Measurements from ENCODE around the gene EDN2. TPM values are rescaled to one million over a fixed set of nuclear protein-coding genes. Genes with fewer than 3 reads are reported as not detected.

The EDN2 gene
- total and polyA plus RNA-seq, 4 donors, result 0.17 to 0.66 TPM; not detected in 2

DNA sequence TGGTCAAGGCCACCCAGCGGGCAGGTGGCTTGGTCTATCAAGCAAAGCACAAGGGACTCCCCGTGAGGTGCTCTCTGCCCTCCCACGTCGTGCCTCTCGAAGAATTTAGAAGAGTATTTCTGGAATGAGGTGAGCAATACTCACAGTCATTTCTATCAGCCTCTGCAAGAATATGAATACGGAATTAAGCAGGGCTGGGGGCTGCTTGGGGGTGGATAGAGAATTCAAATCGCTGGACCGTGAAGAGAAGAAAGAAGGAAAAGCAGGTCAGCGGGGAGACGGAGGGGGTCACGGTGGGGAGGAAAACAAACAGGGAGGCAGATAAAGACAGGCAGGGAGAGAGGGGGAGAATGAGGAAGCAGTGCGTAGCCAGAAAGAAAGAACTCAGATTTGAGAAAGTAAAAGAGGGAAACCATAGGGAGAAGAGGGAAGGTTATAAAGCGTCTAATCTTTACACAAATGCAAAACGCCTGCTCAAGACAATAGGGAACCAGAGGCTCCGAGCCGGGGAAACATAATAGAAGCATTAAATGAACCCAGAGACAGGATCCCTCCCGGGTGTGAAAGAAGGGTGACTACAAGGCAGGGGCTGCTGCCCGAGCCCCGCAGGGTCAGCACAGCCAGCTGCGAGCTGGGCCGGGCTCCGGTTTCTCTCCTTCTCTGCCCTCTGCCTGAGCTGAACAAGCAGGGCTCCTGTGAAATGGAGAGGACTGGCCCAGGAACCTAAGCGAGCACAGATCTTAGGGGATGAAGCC lies 2.1 kb upstream of the EDN2 start:
- peaks cover 7% of the 10 kb centered on the region for H3K27me3 ChIP-seq (ENCODE audit: control insufficient read depth, insufficient read depth, low read length)
- peak overlapping the region; percentile 57 for H3K27ac ChIP-seq (ENCODE audit: low read depth, low read length)
- no peaks in the 10 kb centered on the region for H3K36me3 ChIP-seq (ENCODE audit: control insufficient read depth, insufficient read depth, low read length)
- H3K4me1 ChIP-seq (ENCODE audit: control insufficient read depth, insufficient read depth, low read length), result peaks cover 63% of the 10 kb centered on the region
- WGBS (ENCODE audit: insufficient coverage), result 17% methylated on average over 17 of the region's 23 CpGs
- no peaks in the 10 kb centered on the region for H3K9me3 ChIP-seq (ENCODE audit: control insufficient read depth, insufficient read depth, low read length)
- DNase-seq (ENCODE audit: low read depth in 4 of 6, low spot score in 6 of 6), result peak in 1 of 6 donors; percentile 50
- H3K4me3 ChIP-seq (ENCODE audit: low read depth, low read length), result no peak overlapping the region

DNA sequence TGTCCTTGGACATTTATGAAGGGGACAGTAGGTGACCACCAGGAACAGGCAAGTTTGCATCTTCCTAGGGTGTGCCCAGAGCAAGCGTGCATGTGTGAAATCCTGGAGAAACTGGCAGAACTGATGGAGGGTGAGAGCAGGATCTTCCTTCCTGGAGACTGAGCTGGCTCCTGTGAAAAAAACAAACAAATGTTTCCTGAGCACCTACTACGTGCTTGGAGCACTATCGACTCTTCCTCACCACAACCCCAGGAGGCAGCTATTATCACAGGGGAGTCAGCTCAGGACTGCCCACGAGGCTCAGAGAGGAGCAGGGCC lies 1.5 kb upstream of the EDN2 start:
- H3K27ac ChIP-seq (ENCODE audit: low read depth, low read length), result no peak overlapping the region
- peaks cover 7% of the 10 kb centered on the region for H3K27me3 ChIP-seq (ENCODE audit: control insufficient read depth, insufficient read depth, low read length)
- no peaks in the 10 kb centered on the region for H3K9me3 ChIP-seq (ENCODE audit: control insufficient read depth, insufficient read depth, low read length)
- peaks cover 63% of the 10 kb centered on the region for H3K4me1 ChIP-seq (ENCODE audit: control insufficient read depth, insufficient read depth, low read length)
- H3K4me3 ChIP-seq (ENCODE audit: low read depth, low read length), result no peak overlapping the region
- 70% methylated on average over 4 of the region's 4 CpGs for WGBS (ENCODE audit: insufficient coverage)
- no peak for DNase-seq (ENCODE audit: low read depth in 4 of 6, low spot score in 6 of 6)
- H3K36me3 ChIP-seq (ENCODE audit: control insufficient read depth, insufficient read depth, low read length), result no peaks in the 10 kb centered on the region

DNA sequence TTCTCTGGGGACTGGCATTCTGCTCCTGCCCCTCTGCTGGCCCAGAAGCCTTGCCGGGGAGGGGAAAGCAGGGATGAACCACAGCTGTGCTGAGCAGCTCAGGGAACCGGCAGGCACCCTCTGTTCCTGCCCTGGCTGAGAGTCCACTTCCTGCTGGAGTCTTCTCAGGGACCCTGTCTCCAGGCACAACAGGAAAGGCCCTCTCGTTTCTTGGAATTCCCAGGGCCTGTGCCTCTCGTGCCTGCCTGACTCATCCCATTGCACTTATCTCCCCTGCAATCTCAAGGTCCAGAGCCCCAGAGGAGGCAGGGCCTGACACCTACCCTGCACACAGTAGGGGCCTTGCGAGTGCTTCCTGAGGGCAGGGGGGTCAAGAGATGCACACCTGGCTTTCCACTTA lies 1.1 kb upstream of the EDN2 start:
- Histone ChIP-seq H3K27ac (ENCODE audit: low read depth, low read length) (no peak overlapping the region), H3K4me3 (ENCODE audit: low read depth, low read length) (no peak overlapping the region), H3K4me1 (ENCODE audit: control insufficient read depth, insufficient read depth, low read length) (peaks cover 63% of the 10 kb centered on the region), H3K36me3 (ENCODE audit: control insufficient read depth, insufficient read depth, low read length) (no peaks in the 10 kb centered on the region), H3K9me3 (ENCODE audit: control insufficient read depth, insufficient read depth, low read length) (no peaks in the 10 kb centered on the region), H3K27me3 (ENCODE audit: control insufficient read depth, insufficient read depth, low read length) (peaks cover 7% of the 10 kb centered on the region)
- no peak for DNase-seq (ENCODE audit: low read depth in 4 of 6, low spot score in 6 of 6)
- WGBS (ENCODE audit: insufficient coverage), result 41% methylated on average over 4 of the region's 5 CpGs

DNA sequence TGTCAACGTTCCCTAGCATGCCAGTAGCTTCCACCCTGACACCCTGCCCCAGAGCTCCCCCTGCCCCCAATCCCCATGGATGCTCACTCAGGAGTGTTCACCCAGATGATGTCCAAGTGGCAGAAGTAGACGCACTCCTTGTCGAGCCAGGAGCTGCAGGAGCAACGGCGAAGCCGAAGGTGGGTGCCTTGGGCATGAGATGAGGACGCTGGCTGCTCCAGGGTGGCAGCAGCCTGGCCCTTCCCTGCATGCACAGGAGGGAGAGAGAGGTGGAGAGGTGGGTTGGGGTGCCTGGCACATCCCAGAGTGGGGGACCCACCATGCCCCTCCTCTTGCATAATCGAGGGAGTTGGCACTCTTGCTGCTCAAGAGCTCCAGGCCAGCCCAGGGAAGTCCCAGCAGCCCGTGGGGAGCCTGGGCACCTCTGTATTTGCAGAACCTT lies 502 bp downstream of the EDN2 start:
- no peaks in the 10 kb centered on the region for H3K36me3 ChIP-seq (ENCODE audit: control insufficient read depth, insufficient read depth, low read length)
- H3K4me3 ChIP-seq (ENCODE audit: low read depth, low read length), result no peak overlapping the region
- no peaks in the 10 kb centered on the region for H3K9me3 ChIP-seq (ENCODE audit: control insufficient read depth, insufficient read depth, low read length)
- peaks cover 7% of the 10 kb centered on the region for H3K27me3 ChIP-seq (ENCODE audit: control insufficient read depth, insufficient read depth, low read length)
- H3K27ac ChIP-seq (ENCODE audit: low read depth, low read length), result no peak overlapping the region
- 70% methylated on average over 9 of the region's 9 CpGs for WGBS (ENCODE audit: insufficient coverage)
- peaks cover 71% of the 10 kb centered on the region for H3K4me1 ChIP-seq (ENCODE audit: control insufficient read depth, insufficient read depth, low read length)
- DNase-seq (ENCODE audit: low read depth in 4 of 6, low spot score in 6 of 6), result no peak

DNA sequence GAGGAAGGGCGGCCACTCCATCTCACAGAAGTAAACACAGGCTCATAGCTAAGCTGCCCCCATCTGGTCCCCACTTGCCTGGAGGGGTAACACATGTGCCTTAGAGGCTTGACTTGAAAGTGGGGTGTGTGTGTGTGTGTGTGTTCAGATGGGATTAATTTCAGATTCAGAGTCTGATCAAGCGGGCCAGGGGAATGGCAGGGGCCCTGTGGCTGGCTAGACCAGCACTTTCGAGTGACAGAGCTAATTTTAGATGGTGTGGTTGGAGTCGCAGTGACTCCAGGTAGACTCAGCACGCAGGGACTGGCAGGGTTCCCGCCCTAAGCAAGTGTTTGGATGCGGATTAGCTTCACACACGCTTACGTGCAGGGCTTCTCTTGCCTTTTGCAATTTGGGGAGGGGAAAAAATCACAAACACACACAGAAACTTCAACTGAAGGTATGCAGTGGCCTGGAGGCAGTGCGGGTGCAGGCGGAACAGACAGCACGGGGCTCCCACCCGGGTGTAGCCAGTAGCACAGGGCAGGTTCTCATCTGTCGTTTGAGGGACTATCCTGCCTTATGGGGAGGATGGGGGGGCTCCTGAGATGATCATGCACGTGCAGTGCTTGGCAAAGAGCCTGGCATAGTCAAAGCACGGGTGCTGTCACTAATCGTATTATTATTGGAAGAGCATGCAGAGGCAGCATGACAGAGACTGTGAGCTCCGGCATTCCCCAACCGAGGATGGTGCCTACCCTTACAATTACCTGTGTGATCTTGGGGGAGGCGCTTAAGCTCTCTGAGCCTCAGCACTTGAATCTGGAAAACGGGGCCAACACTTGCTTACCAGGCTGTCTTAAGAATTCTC lies 1.3 kb downstream of the EDN2 start:
- Histone ChIP-seq H3K9me3 (ENCODE audit: control insufficient read depth, insufficient read depth, low read length) (no peaks in the 10 kb centered on the region), H3K4me3 (ENCODE audit: low read depth, low read length) (no peak overlapping the region), H3K27me3 (ENCODE audit: control insufficient read depth, insufficient read depth, low read length) (peaks cover 7% of the 10 kb centered on the region), H3K27ac (ENCODE audit: low read depth, low read length) (no peak overlapping the region), H3K36me3 (ENCODE audit: control insufficient read depth, insufficient read depth, low read length) (no peaks in the 10 kb centered on the region), H3K4me1 (ENCODE audit: control insufficient read depth, insufficient read depth, low read length) (peaks cover 73% of the 10 kb centered on the region)
- DNase-seq (ENCODE audit: low read depth in 4 of 6, low spot score in 6 of 6), result peak in 2 of 6 donors; percentile 35 to 76
- WGBS (ENCODE audit: insufficient coverage), result 59% methylated on average over 15 of the region's 21 CpGs

DNA sequence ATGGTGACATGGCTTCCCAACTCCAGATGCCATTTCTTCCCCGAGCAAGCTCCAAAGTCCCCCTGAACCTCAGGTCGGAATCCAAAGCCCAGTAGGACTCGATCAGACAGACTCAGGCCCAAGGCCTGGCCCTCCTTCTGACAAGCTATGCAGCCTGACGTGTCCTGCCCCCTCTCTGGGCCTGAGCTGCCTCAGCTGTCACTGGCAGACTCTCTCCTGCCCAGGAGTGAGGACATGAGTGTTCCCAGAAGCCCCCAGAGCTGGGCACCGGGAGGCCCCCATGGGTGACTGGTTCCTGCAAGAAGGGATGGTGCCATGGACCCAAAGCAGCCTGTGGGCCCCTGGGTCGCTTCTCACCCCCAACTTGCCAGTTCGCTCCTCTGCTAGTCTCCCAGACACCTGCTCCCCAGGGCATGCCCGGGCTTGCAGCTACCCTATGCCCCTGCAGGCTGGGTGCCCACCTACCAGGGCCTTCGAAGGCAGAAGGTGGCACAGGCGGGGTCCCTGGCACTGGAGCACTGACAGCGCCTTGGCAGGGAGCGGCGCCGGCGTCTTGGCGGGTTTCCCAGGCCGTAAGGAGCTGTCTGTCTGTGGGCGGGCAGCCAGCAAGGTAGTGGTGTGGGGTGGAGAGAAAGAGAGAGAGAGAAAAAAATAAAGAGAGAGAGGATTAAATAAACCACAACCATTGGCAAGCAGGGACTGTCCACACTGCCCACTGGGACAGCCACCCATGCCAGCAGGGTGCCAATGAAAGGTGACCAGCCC lies 2.3 kb downstream of the EDN2 start:
- DNase-seq (ENCODE audit: low read depth in 4 of 6, low spot score in 6 of 6), result peak in 2 of 6 donors; percentile 82 to 91
- Histone ChIP-seq H3K4me3 (ENCODE audit: low read depth, low read length) (no peak overlapping the region), H3K4me1 (ENCODE audit: control insufficient read depth, insufficient read depth, low read length) (peaks cover 70% of the 10 kb centered on the region), H3K36me3 (ENCODE audit: control insufficient read depth, insufficient read depth, low read length) (no peaks in the 10 kb centered on the region), H3K27me3 (ENCODE audit: control insufficient read depth, insufficient read depth, low read length) (peaks cover 7% of the 10 kb centered on the region), H3K9me3 (ENCODE audit: control insufficient read depth, insufficient read depth, low read length) (no peaks in the 10 kb centered on the region), H3K27ac (ENCODE audit: low read depth, low read length) (no peak overlapping the region)
- WGBS (ENCODE audit: insufficient coverage), result 60% methylated on average over 15 of the region's 18 CpGs

DNA sequence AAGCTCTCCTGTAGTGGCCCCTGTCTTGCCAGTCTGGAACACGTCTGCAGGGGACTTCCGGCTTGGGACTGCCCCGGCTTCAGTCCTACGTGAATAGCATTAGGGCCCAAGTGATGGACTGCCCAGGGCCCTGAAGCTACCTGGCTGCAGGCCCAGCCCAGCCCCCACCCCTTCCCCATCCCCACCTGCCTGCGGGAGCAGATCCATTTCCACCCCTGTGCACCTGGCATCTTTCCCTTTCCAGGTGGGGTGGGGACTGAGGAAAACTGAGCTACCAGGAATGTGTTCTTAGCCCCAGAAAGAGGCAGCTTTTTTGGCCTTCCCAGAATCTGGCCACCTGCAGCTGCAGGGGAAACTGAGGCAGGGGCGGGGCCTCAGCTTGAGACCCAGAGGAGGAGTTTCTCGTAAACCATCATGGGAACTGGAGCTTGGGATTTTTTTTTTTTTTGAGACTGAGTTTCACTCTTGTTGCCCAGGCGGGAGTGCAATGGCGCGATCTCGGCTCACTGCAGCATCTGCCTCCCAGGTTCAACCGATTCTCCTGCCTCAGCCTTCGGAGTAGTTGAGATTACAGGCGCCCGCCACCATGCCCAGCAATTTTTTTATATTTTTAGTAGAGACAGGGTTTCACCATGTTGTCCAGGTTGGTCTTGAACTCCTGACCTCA lies 3.2 kb downstream of the EDN2 start:
- no peak for DNase-seq (ENCODE audit: low read depth in 4 of 6, low spot score in 6 of 6)
- H3K4me1 ChIP-seq (ENCODE audit: control insufficient read depth, insufficient read depth, low read length), result peaks cover 70% of the 10 kb centered on the region
- WGBS (ENCODE audit: insufficient coverage), result 95% methylated on average over 13 of the region's 15 CpGs
- no peaks in the 10 kb centered on the region for H3K36me3 ChIP-seq (ENCODE audit: control insufficient read depth, insufficient read depth, low read length)
- H3K4me3 ChIP-seq (ENCODE audit: low read depth, low read length), result no peak overlapping the region
- no peaks in the 10 kb centered on the region for H3K9me3 ChIP-seq (ENCODE audit: control insufficient read depth, insufficient read depth, low read length)
- no peak overlapping the region for H3K27ac ChIP-seq (ENCODE audit: low read depth, low read length)
- peaks cover 3% of the 10 kb centered on the region for H3K27me3 ChIP-seq (ENCODE audit: control insufficient read depth, insufficient read depth, low read length)

DNA sequence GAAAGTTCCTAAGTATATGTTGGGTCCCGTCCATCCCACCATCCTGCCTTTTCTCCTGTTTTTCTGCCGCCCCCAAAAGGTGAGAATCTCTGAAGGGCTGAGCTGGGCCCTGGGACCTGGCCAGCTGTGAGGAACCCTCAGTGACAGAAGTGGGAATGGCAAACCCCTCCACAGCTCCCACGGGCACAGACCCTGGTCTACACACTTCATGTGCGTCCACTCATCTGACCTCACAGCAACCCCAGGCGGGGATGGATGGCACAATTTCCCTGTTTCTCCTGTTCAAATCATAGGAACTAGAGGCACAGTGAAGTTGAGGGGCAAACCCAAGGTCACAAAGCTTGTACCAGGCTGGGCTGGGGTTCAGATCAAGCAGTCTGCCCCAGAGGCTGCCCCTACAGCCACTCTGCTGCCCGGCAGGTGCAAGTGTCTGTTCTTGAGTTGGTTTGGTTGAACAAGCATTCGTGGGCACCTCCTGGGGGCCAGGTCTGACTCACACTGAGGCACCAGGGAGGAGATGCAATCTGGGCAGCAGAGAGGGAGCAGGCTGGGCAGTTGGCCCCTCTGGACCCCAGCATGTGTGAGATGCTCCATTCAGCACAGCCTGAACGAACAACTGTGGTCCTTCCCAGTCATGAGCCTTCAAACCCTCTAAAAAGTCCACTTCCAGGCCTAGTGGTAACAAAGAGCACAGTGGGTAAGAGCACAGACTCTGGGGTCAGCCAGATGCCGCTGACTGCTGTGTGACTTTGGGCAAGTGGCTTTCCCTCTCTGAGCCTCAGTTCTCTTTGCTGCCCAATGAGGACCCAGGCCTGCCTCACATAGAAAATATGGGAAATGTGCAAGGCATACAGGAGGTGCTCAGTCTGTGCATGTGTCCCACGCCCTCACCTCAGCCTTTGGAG lies 4.0 kb downstream of the EDN2 start:
- no peak for DNase-seq (ENCODE audit: low read depth in 4 of 6, low spot score in 6 of 6)
- H3K4me1 ChIP-seq (ENCODE audit: control insufficient read depth, insufficient read depth, low read length), result peaks cover 70% of the 10 kb centered on the region

More for the DNA sequence above, 4.0 kb downstream of the EDN2 start:
- Histone ChIP-seq H3K9me3 (ENCODE audit: control insufficient read depth, insufficient read depth, low read length) (no peaks in the 10 kb centered on the region), H3K36me3 (ENCODE audit: control insufficient read depth, insufficient read depth, low read length) (no peaks in the 10 kb centered on the region), H3K27me3 (ENCODE audit: control insufficient read depth, insufficient read depth, low read length) (peaks cover 2% of the 10 kb centered on the region), H3K4me3 (ENCODE audit: low read depth, low read length) (no peak overlapping the region), H3K27ac (ENCODE audit: low read depth, low read length) (no peak overlapping the region)
- 98% methylated on average over 9 of the region's 10 CpGs for WGBS (ENCODE audit: insufficient coverage)

Data from spinal cord (tissue), 10 donors.